ENCODE measurements around the gene GAL3ST2.

GRCh38 chr2:241815477-241816430 lies 39.1 kb downstream of the GAL3ST2 start:
- no peak for TF ChIP-seq TAF1 (IDR thresholded peaks at IDR 0.05; ENCODE audit: low read depth, low read length)
- no peak for TF ChIP-seq POLR2A (IDR thresholded peaks at IDR 0.05; ENCODE audit: low read depth, low read length)

All from GM12891 (cell line).